ENCODE data around the gene ZSWIM1. TPM values are rescaled to one million over a fixed set of nuclear protein-coding genes. Genes with fewer than 3 reads are reported as not detected.

ZSWIM1 gene
- total and polyA plus RNA-seq, 2 of the 13 experiments (the other 11 are each of a cell fraction or from before 2014, with no cell fraction given): 9.5 to 11.7 TPM

DNA sequence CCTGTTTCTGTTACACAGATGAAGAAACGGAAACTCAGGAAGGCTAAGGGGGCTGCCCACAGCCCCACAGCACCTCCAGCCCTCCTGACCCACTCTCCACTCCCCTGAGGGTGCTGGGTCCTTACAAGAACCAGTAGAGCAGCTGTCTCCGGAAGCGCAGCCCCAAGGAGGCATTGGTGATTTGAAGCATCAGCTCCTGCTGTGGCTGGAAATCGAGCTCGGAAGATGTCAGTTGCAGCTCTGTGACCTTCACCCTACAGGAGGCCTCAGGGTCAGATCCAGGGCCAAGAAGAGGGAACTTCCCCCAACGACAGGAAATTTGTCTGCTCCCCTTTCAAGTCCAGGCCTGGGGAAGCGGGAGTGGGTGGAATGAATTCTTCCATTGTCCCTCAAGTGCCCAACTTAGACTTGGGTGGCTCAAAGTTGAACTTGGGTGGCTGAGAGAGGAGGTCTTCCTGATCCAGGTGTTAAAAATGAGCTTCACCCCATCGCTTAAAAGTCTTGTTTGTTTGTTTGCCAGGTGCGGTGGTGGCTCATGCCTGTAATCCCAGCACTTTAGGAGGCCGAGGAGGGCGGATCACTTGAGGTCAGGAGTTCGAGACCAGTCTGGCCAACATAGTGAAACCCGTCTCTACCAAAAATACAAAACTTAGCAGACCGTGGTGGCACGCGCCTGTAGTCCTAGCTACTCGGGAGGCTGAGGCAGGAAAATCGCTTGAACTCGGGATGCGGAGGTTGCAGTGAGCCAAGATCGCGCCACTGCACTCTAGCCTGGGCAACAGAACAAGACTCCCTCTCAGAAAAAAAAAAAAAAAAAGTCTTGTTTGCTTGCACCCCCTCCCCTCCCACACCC, 29.0 kb downstream of the ZSWIM1 start (continued):
- TF ChIP-seq, protein P1, sequence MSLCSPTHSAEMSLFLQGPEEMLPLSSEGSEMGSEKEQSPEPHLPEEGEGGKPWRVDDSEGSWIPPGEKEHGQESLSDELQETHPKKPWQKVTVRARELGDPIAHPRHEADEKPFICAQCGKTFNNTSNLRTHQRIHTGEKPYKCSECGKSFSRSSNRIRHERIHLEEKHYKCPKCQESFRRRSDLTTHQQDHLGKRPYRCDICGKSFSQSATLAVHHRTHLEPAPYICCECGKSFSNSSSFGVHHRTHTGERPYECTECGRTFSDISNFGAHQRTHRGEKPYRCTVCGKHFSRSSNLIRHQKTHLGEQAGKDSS (CRISPR knock-in tag; IDR thresholded peaks at IDR 0.05; ENCODE audit: borderline replicate concordance, low read depth): no peak
- TF ChIP-seq, protein P2, sequence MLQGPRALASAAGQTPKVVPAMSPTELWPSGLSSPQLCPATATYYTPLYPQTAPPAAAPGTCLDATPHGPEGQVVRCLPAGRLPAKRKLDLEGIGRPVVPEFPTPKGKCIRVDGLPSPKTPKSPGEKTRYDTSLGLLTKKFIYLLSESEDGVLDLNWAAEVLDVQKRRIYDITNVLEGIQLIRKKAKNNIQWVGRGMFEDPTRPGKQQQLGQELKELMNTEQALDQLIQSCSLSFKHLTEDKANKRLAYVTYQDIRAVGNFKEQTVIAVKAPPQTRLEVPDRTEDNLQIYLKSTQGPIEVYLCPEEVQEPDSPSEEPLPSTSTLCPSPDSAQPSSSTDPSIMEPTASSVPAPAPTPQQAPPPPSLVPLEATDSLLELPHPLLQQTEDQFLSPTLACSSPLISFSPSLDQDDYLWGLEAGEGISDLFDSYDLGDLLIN (CRISPR knock-in tag; IDR thresholded peaks at IDR 0.05; ENCODE audit: borderline replicate concordance): no peak; the same call in 1 of the 2 replicates
- TF ChIP-seq ZNF343 (CRISPR knock-in tag; IDR thresholded peaks at IDR 0.05) (peak; percentile 86), ZNF513 (CRISPR knock-in tag; conservative IDR thresholded peaks at IDR 0.05) (no peak), KDM6A (CRISPR knock-in tag; IDR thresholded peaks at IDR 0.05; ENCODE audit: low read depth) (0 out of 2 replicates have a peak, but pooled peaks have one; percentile 32), SRSF4 (IDR thresholded peaks at IDR 0.05; ENCODE audit: low read depth, low read length, poor library complexity, severe bottlenecking) (no peak), KLF9 (CRISPR knock-in tag; IDR thresholded peaks at IDR 0.05; ENCODE audit: low read depth) (no peak), ZBTB38 (CRISPR knock-in tag; IDR thresholded peaks at IDR 0.05) (peak; percentile 66; the same call in 1 of the 2 replicates), ZC3H13 (CRISPR knock-in tag; IDR thresholded peaks at IDR 0.05) (no peak), MIER3 (CRISPR knock-in tag; IDR thresholded peaks at IDR 0.05; ENCODE audit: borderline replicate concordance) (no peak), ONECUT2 (CRISPR knock-in tag; IDR thresholded peaks at IDR 0.05) (no peak), ZXDC (CRISPR knock-in tag; IDR thresholded peaks at IDR 0.05) (no peak), ZSCAN22 (CRISPR knock-in tag; IDR thresholded peaks at IDR 0.05) (no peak)
- TF ChIP-seq, protein P3, sequence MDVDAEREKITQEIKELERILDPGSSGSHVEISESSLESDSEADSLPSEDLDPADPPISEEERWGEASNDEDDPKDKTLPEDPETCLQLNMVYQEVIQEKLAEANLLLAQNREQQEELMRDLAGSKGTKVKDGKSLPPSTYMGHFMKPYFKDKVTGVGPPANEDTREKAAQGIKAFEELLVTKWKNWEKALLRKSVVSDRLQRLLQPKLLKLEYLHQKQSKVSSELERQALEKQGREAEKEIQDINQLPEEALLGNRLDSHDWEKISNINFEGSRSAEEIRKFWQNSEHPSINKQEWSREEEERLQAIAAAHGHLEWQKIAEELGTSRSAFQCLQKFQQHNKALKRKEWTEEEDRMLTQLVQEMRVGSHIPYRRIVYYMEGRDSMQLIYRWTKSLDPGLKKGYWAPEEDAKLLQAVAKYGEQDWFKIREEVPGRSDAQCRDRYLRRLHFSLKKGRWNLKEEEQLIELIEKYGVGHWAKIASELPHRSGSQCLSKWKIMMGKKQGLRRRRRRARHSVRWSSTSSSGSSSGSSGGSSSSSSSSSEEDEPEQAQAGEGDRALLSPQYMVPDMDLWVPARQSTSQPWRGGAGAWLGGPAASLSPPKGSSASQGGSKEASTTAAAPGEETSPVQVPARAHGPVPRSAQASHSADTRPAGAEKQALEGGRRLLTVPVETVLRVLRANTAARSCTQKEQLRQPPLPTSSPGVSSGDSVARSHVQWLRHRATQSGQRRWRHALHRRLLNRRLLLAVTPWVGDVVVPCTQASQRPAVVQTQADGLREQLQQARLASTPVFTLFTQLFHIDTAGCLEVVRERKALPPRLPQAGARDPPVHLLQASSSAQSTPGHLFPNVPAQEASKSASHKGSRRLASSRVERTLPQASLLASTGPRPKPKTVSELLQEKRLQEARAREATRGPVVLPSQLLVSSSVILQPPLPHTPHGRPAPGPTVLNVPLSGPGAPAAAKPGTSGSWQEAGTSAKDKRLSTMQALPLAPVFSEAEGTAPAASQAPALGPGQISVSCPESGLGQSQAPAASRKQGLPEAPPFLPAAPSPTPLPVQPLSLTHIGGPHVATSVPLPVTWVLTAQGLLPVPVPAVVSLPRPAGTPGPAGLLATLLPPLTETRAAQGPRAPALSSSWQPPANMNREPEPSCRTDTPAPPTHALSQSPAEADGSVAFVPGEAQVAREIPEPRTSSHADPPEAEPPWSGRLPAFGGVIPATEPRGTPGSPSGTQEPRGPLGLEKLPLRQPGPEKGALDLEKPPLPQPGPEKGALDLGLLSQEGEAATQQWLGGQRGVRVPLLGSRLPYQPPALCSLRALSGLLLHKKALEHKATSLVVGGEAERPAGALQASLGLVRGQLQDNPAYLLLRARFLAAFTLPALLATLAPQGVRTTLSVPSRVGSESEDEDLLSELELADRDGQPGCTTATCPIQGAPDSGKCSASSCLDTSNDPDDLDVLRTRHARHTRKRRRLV (CRISPR knock-in tag; IDR thresholded peaks at IDR 0.05): no peak
